Measurements from ENCODE around the gene SEPTIN6.

DNA sequence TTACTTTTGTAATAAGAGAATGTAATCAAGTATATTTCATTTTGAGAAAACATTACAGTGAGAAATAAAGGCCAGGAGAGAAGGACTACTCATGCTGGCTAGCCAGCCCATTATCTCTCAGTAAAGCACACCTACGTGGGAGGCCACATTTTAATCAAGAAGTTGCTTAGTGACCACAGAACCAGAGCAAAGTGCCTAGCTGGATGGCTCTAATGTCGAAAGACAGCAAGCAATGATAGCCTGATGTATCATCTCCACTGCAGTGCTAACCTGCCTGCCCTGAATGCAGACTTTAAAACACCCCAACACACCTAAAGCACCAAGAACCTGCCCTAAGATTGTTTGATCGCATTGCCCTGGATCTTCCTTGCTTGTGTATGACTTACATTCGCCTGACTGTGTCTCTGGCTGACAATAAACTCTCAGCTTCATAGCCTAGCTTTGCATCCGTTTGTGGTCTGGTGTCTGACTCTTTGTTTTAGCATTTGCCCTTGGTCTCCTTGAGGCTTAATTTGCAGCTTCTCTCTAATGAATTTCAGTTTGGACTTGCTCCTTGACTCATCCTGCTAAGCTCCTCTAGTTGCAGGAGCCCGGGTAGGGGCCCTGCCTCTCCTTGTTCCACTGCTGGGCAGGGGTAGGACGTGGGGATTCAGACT, 34.1 kb upstream of the SEPTIN6 start:
- TF ChIP-seq GABPA (IDR thresholded peaks at IDR 0.05; ENCODE audit: low read depth) (no peak), CTCF (IDR thresholded peaks at IDR 0.05; ENCODE audit: insufficient read depth, low read length) (no peak)

Data from HL-60 (cell line).